ENCODE results near the gene HUS1B.
A peak's percentile ranks its signal among the peaks of the same experiment; 100 is the strongest.

The HUS1B gene

DNA sequence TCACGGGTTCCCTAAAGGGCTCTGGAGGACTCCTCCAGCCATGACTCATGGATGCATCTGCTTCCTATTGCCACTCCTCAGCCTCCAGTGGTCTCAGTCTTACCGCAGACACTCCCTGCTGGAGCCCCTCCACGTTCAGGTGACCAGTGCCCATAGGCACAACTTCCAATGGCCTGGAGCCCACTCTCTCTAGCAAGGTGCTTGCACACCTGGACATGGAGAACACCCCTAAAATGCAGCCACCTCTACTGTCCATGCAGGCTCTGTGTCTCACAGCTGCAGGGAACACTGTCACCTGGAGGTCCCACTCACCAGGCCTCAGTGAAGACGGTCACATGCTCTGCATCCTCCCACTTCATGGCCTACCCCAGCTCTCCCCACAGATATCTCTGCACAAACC is 36.0 kb downstream of the HUS1B start:
- DNase-seq, result no peak

DNA sequence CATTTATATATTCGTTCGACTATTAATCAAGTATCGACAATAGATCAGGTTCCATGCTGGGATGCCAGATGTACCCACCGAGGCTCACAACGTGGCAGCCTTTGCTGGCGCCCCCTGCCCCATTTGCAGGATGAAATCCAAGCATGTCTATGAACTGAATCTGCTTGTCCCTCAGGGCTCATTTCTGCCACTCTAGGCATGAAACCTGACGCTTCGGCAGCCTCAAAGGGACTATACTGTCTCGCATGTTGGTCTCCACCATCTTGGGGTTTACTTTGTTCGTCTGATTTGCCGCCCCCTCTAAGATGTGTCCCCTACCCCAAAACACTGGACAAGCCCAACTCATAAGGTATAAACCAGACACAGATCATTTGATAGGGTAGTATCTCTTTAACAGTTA is 36.7 kb downstream of the HUS1B start:
- no peak for DNase-seq

DNA sequence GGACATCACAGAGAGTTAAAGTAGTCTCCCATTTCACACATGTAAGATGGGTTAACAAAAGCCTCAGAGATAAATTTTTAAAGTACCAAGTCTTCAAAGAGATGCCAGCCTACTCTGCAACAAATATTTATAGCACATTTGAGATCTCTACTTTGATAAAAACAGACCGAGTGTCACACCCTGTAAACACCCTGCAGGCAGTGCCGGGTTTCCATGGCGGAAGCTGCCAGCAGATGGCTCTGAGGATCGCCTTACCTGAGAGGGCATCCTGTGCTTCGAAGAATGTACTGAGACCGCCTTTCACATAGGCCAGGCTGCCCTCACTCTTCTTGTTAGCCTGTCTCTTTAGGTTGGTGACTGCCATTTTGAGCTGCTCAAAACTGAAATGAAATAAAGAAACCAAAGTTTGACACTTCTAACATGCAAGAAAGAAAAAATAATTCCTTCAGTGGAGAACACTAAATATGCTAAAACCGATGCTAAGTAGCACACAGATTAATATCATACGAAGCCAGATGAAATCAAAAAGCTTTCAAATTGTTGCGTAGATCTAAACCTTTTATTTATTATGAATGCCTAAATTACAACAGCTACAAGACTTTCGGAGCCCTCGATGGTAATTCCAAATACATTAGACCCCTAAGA is 39.3 kb downstream of the HUS1B start:
- DNase-seq, result peak; percentile 30

DNA sequence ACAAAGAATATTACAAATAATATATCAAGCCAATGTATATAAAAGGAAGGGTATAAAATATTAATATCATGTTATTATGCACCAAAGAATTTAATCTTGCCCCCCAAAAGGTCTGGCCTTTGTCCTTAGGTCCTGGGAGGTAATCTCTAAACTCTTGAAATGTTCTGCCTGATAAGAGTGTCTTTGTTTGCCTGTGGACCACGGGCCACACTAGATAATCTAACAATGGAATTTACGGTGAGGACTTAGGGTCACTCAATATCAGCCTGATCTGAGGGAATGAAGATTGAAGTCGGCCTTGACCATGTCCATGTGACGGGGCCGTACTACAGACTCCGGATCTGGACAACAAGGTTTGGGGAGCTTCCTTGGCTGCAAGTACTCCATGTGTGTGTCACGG is 42.9 kb downstream of the HUS1B start:
- no peak for DNase-seq

DNA sequence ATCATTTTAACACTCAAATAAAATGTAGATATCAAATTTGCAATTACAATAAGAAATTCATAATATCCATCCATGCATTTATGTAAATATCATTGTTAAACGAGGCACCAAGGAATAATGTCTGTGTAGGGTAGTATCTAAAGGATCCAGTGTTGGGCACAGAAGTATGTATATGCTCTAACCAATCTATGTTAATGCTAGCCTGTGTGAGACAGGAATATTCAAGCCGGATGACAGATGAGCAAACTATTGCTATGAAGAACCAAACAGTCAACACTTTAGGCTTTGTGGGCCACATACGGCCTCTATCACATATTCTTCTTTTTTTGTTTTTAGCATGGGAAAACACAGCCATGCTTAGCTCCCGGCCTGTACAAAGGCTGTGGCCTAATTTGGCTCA is 45.0 kb downstream of the HUS1B start:
- DNase-seq, result no peak

DNA sequence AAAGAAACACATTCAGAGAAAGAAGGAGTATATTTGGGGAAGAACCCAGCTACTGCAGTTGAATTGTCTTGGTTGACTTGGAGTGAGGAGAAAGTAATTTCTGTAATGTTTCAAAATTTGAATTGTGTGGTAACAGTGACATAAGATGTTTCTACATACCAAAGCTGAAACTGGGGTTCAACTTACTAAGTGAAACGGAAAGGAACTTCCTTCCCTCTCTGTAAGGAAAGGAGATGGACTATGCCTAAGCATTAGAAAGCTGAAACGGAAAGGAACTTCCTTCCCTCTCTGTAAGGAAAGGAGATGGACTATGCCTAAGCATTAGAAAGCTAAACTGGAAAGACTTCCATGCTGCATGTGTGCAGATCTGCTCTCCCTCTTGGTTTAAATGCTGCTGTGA is 46.0 kb downstream of the HUS1B start:
- no peak for DNase-seq

DNA sequence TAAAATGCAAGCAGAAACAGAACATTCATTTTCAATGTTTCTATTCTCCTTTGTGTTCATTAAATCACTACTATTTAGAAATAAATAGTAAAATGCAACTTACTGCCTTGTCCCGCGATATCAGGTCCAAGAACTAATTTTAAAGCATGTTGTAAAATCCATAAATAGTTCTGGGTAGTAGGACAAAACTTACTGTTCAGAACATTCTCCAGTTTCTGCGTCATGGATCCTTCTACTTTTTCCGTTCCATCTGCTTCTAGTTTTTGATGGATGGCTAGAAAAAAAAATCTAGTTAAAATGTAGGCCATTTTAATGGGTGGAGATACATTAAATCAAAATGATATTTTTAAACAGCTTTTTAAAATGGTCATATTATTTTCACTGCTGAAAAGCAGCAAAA is 47.0 kb downstream of the HUS1B start:
- DNase-seq, result no peak

DNA sequence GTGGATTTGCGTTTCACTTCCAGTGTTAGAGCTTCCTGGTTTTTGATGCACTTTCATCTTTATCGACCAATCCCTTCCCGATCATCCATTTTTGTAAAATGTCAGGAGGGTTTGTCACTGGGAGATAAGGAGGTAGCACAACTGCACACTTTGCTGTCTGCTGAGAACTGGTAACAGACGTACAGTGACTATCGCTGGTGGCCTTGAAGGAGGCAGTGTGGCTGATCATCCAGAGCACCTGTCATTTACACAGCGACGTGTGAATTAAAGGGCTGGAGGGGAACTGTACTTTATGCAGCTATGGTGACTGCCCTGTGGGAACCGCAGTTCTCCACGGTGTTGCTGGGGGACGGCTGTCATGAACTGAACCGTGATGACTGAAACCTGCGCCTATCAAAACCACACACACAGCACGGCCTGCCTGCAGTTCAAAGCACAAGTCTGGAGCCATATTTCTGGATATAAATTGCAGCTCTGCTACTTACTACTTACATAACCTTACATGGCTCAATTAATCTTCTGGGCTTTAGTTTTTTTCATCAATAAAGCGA is 50.0 kb downstream of the HUS1B start:
- no peak for DNase-seq
